ENCODE results near the gene NKX1-1.

GRCh38 chr4:1379351-1379781, 26.9 kb downstream of the NKX1-1 start:
- TF ChIP-seq CTCF (IDR thresholded peaks at IDR 0.05) = no peak
- TF ChIP-seq POLR2A (IDR thresholded peaks at IDR 0.05) = no peak
- no peak for TF ChIP-seq POLR2AphosphoS5 (IDR thresholded peaks at IDR 0.05)
- TF ChIP-seq EP300 (IDR thresholded peaks at IDR 0.05) = no peak

Measured in gastroesophageal sphincter (tissue), 3 donors.